HCT116 (cell line): ENCODE data around the gene SNX9. TPM values are rescaled to one million over a fixed set of nuclear protein-coding genes. Genes with fewer than 3 reads are reported as not detected.

Experiments used
- ATAC-seq: fragments of 200-7000 bp; cut with Tn5 transposase; 2 replicates; pipeline ENCODE4 v1.9.1; 2020; ENCODE audit warnings: mild to moderate bottlenecking, moderate library complexity
- BruUV-seq: library from RNA; stranded (reverse); fragments of 400-500 nt; replicated peaks from 2 replicates; lab custom pipeline; 2021; lab: Mats Ljungman, UMichigan
- CTCF ChIA-PET: fragments of 300-600 bp; sonication (Branson Sonifier 250); formaldehyde crosslinking; loops from one replicate; lab custom pipeline; 2021; ENCODE audit warnings: antibody characterized with exemption; lab: Charles Lee
- POLR2A ChIA-PET: fragments of 300-600, 350-600 bp; sonication (Branson Sonifier 250); formaldehyde crosslinking; loops from one replicate; lab custom pipeline; 2021; ENCODE audit warnings: antibody characterized with exemption; lab: Charles Lee
- RAD21 ChIA-PET, 2 experiments: fragments of 300-600 bp; sonication (Branson Sonifier 250); formaldehyde crosslinking; loops; one replicate each; lab custom pipeline; 2023; ENCODE audit warnings: low total read pairs in 2 of 2; ENCODE audit not compliant: uncharacterized antibody in 2 of 2, unreplicated experiment in 2 of 2, low non-redundant PET in 1 of 2; lab: Charles Lee
- DNase-seq: peaks from one replicate; pipeline ENCODE4 v3.0.0-alpha.2; 2010; ENCODE audit warnings: low read depth, low spot score
- H2AFZ ChIP-seq: fragments of 200-600 bp; shearing (Covaris generic), sonication (generic); 2 replicates; pipeline ENCODE4 v1.6.1; 2017; ENCODE audit warnings: low read depth, mixed run types, mixed read lengths, antibody characterized with exemption, low read length; ENCODE audit not compliant: poor library complexity, severe bottlenecking
- H3K27ac ChIP-seq: 2 replicates; pipeline ENCODE4 v1.5.1; 2012; ENCODE audit warnings: low read depth, low read length
- H3K27me3 ChIP-seq: fragments of 200-600 bp; sonication (generic); 2 replicates; pipeline ENCODE4 v1.6.1; 2016; ENCODE audit warnings: mixed run types, low read length, mixed read lengths; ENCODE audit not compliant: insufficient read depth
- H3K36me3 ChIP-seq, 2 experiments: fragments of 200-500 bp in 1 of 2; fragments of 200-600 bp in 1 of 2; sonication (Bioruptor generic) in 1 of 2; sonication (generic) in 1 of 2; 2 replicates each; pipeline versions ENCODE4 v1.5.1 to v1.6.1; 2014 to 2016; ENCODE audit warnings: low read length in 2 of 2, inconsistent platforms in 1 of 2, mixed read lengths in 1 of 2, mixed run types in 1 of 2; ENCODE audit not compliant: insufficient read depth in 2 of 2, control insufficient read depth in 1 of 2
- H3K4me1 ChIP-seq, 2 experiments: fragments of 200-600 bp in 1 of 2; sonication (generic) in 1 of 2; 2 replicates each; pipeline versions ENCODE4 v1.5.1 to v1.6.1; 2012 to 2017; ENCODE audit warnings: low read length in 2 of 2, inconsistent platforms in 1 of 2, mild to moderate bottlenecking in 1 of 2, mixed read lengths in 1 of 2, mixed run types in 1 of 2, moderate library complexity in 1 of 2; ENCODE audit not compliant: insufficient read depth in 2 of 2, control insufficient read depth in 1 of 2
- H3K4me2 ChIP-seq: fragments of 200-600 bp; sonication (generic); 2 replicates; pipeline ENCODE4 v1.6.1; 2017; ENCODE audit warnings: mixed run types, low read length, mixed read lengths
- H3K4me3 ChIP-seq, 2 experiments: fragments of 200-600 bp in 1 of 2; sonication (generic) in 1 of 2; replicated peaks in 1 of 2; 2 replicates each; pipeline ENCODE4 v1.5.1; 2011 to 2016; ENCODE audit warnings: low read length in 2 of 2, control low read depth in 1 of 2, low read depth in 1 of 2, mild to moderate bottlenecking in 1 of 2, mixed read lengths in 1 of 2, mixed run types in 1 of 2
- H3K79me2 ChIP-seq: fragments of 200-600 bp; sonication (generic); 2 replicates; pipeline ENCODE4 v1.6.1; 2017; ENCODE audit warnings: mild to moderate bottlenecking, mixed run types, low read length, moderate library complexity, mixed read lengths; ENCODE audit not compliant: insufficient read depth
- H3K9ac ChIP-seq: fragments of 200-600 bp; sonication (generic); 2 replicates; pipeline ENCODE4 v1.6.1; 2016; ENCODE audit warnings: low read length, mixed read lengths
- H3K9me2 ChIP-seq: fragments of 200-600 bp; sonication (generic), shearing (Covaris generic); 2 replicates; pipeline ENCODE4 v1.6.1; 2017; ENCODE audit warnings: mixed run types, mild to moderate bottlenecking, moderate library complexity; ENCODE audit not compliant: insufficient read depth
- H3K9me3 ChIP-seq, 2 experiments: fragments of 200-500 bp in 1 of 2; fragments of 200-600 bp in 1 of 2; sonication (Bioruptor generic) in 1 of 2; sonication (generic) in 1 of 2; 2 replicates each; pipeline ENCODE4 v1.6.1; 2014 to 2017; ENCODE audit warnings: low read length in 2 of 2, mixed read lengths in 2 of 2, inconsistent platforms in 1 of 2, low read depth in 1 of 2, mild to moderate bottlenecking in 1 of 2, mixed run types in 1 of 2, moderate library complexity in 1 of 2; ENCODE audit not compliant: control insufficient read depth in 1 of 2, insufficient read depth in 1 of 2
- H4K20me1 ChIP-seq: fragments of 200-600 bp; sonication (generic), shearing (Covaris generic); 2 replicates; pipeline ENCODE4 v1.6.1; 2017; ENCODE audit warnings: mixed run types, mild to moderate bottlenecking, moderate library complexity; ENCODE audit not compliant: insufficient read depth
- ATF3 ChIP-seq: IDR thresholded peaks from 2 replicates; pipeline ENCODE4 v1.6.1; 2012
- CBX3 ChIP-seq: IDR thresholded peaks from 2 replicates; pipeline ENCODE4 v1.6.1; 2012; ENCODE audit warnings: low read depth
- CEBPB ChIP-seq: IDR thresholded peaks from 2 replicates; pipeline ENCODE4 v1.6.1; 2012; ENCODE audit warnings: low read depth
- CTCF ChIP-seq, 3 experiments: fragments of 200-600 bp in 1 of 3; sonication (generic) in 1 of 3; IDR thresholded peaks in 2 of 3; conservative IDR thresholded peaks in 1 of 3; 2 replicates each; pipeline ENCODE4 v1.5.1; 2012 to 2017; ENCODE audit warnings: low read depth in 2 of 3, low read length in 2 of 3, antibody characterized with exemption in 1 of 3, borderline replicate concordance in 1 of 3, control low read depth in 1 of 3, mild to moderate bottlenecking in 1 of 3, mixed read lengths in 1 of 3, mixed run types in 1 of 3, moderate library complexity in 1 of 3; ENCODE audit not compliant: insufficient read depth in 1 of 3
- ELF1 ChIP-seq: IDR thresholded peaks from 2 replicates; pipeline ENCODE4 v1.6.1; 2012; ENCODE audit warnings: low read depth, borderline replicate concordance
- EZH2 ChIP-seq: fragments of 200-600 bp; sonication (generic); IDR thresholded peaks from 2 replicates; pipeline ENCODE4 v1.6.1; 2017; ENCODE audit warnings: antibody characterized with exemption, mixed run types
- EZH2phosphoT487 ChIP-seq: fragments of 200-600 bp; IDR thresholded peaks from 2 replicates; pipeline ENCODE4 v1.6.1; 2018; ENCODE audit warnings: antibody characterized with exemption, borderline replicate concordance
- FOSL1 ChIP-seq: IDR thresholded peaks from 2 replicates; pipeline ENCODE4 v1.6.1; 2012; ENCODE audit warnings: low read depth
- JUND ChIP-seq: IDR thresholded peaks from 2 replicates; pipeline ENCODE4 v1.6.1; 2012
- SIN3A ChIP-seq: IDR thresholded peaks from 2 replicates; pipeline ENCODE4 v1.6.1; 2012; ENCODE audit warnings: low read depth
- SRF ChIP-seq: IDR thresholded peaks from 2 replicates; pipeline ENCODE4 v1.6.1; 2012; ENCODE audit warnings: low read depth
- TCF7L2 ChIP-seq: IDR thresholded peaks from 2 replicates; pipeline ENCODE4 v1.7.0; 2011; ENCODE audit warnings: borderline replicate concordance, inconsistent platforms; ENCODE audit not compliant: insufficient read depth, insufficient read length; ENCODE audit errors: extremely low read depth
- ZBTB33 ChIP-seq: IDR thresholded peaks from 2 replicates; pipeline ENCODE4 v1.6.1; 2011; ENCODE audit warnings: mild to moderate bottlenecking, low read length, moderate library complexity; ENCODE audit not compliant: insufficient replicate concordance; ENCODE audit errors: extremely low read depth
- ZFX ChIP-seq: fragments of 450-650 bp; IDR thresholded peaks from 2 replicates; pipeline ENCODE4 v1.6.1; 2017
- ZNF274 ChIP-seq: fragments of 200-500 bp; sonication (Bioruptor generic); IDR thresholded peaks from 2 replicates; pipeline ENCODE4 v1.6.1; 2014; ENCODE audit warnings: mild to moderate bottlenecking, low read depth, low read length, inconsistent platforms
- intact Hi-C: fragments of 100-400 bp; cut with micrococcal nuclease; formaldehyde crosslinking; loops from 2 replicates; pipeline ENCODE4 v1.10.0; 2022
- total RNA-seq: library from RNA; stranded (reverse); gene quantifications from one replicate; pipeline ENCODE4 v1.2.1, GENCODE V29; 2021; ENCODE audit not compliant: unreplicated experiment

Gene SNX9
- total RNA-seq, 1 experiment from 2014 or later: 42.5 TPM

GRCh38 chr6:157778719-157779118, 44.3 kb upstream of the SNX9 start:
- RAD21 ChIA-PET: no interaction called here
- CTCF ChIA-PET: no interaction called here

GRCh38 chr6:157779705-157780604, 43.1 kb upstream of the SNX9 start:
- intact Hi-C loops: no loop called here
- Histone ChIP-seq H3K36me3 (no peaks in the 10 kb centered on the region), H3K27me3 (no peaks in the 10 kb centered on the region), H3K4me3 (no peak overlapping the region), H3K79me2 (no peaks in the 10 kb centered on the region), H3K9me2 (no peaks in the 10 kb centered on the region), H3K9ac (no peak overlapping the region), H3K27ac (no peak overlapping the region), H2AFZ (no peak overlapping the region), H4K20me1 (no peaks in the 10 kb centered on the region), H3K9me3 (no peaks in the 10 kb centered on the region), H3K4me2 (no peak overlapping the region), H3K4me1 (no peaks in the 10 kb centered on the region)
- no peak for DNase-seq
- CTCF ChIA-PET: no interaction called here
- POLR2A ChIA-PET: no interaction called here
- no TSS peak for BruUV-seq
- RAD21 ChIA-PET: no interaction called here
- no peak for ATAC-seq
- no peak for TF ChIP-seq FOSL1
- no peak for TF ChIP-seq ZBTB33
- no peak for TF ChIP-seq CEBPB
- TF ChIP-seq EZH2: no peak
- no peak for TF ChIP-seq JUND
- no peak for TF ChIP-seq CTCF (IDR thresholded peaks at IDR 0.05 in 2 of 3, conservative IDR thresholded peaks at IDR 0.05 in 1 of 3; ENCODE audit: borderline replicate concordance in 1 of 3, insufficient read depth in 1 of 3, low read depth in 2 of 3, low read length in 2 of 3)
- no peak for TF ChIP-seq ZNF274
- TF ChIP-seq SRF: no peak
- TF ChIP-seq CBX3: no peak
- no peak for TF ChIP-seq TCF7L2
- no peak for TF ChIP-seq ELF1
- TF ChIP-seq EZH2phosphoT487: no peak
- no peak for TF ChIP-seq ZFX
- no peak for TF ChIP-seq ATF3
- no peak for TF ChIP-seq SIN3A

More at GRCh38 chr6:157778719-157779118, 44.3 kb upstream of the SNX9 start:
- H4K20me1 ChIP-seq: no peaks in the 10 kb centered on the region
- no TSS peak for BruUV-seq
- H3K9me3 ChIP-seq: no peaks in the 10 kb centered on the region
- H3K36me3 ChIP-seq: no peaks in the 10 kb centered on the region
- no peak overlapping the region for H2AFZ ChIP-seq
- POLR2A ChIA-PET: no interaction called here
- DNase-seq: no peak
- peaks cover 0 to under 1% of the 10 kb centered on the region in 2 experiments; a peak in 1 of 4 replicates for H3K4me1 ChIP-seq
- intact Hi-C loops: no loop called here
- TF ChIP-seq ZFX (no peak), TCF7L2 (no peak), ZNF274 (no peak), SRF (no peak)
- TF ChIP-seq, all 23 proteins: peak for 0
- no peak overlapping the region for H3K4me3 ChIP-seq
- H3K27me3 ChIP-seq: no peaks in the 10 kb centered on the region
- H3K9ac ChIP-seq: no peak overlapping the region
- no peaks in the 10 kb centered on the region for H3K9me2 ChIP-seq
- no peak for ATAC-seq
- no peak overlapping the region for H3K27ac ChIP-seq
- H3K4me2 ChIP-seq: no peak overlapping the region
- H3K79me2 ChIP-seq: no peaks in the 10 kb centered on the region
